ENCODE data around the gene EML5. TPM values are rescaled to one million over a fixed set of nuclear protein-coding genes. Genes with fewer than 3 reads are reported as not detected.
A peak's percentile ranks its signal among the peaks of the same experiment; 100 is the strongest.

EML5 gene
- total and polyA plus RNA-seq, 2 donors (not counting 1 experiment from before 2014, with no cell fraction given) = 0.10 to 0.66 TPM

GRCh38 chr14:88829685-88830302, 37.0 kb upstream of the EML5 start:
- DNase-seq (ENCODE audit: low read depth in 2 of 2) = no peak
- H3K27ac ChIP-seq (ENCODE audit: insufficient read depth, low read length) = peak overlapping the region; percentile 18
- no peaks in the 10 kb centered on the region for H4K20me1 ChIP-seq (ENCODE audit: control insufficient read depth, extremely low read depth, insufficient read depth, low read length)
- peaks cover 45% of the 10 kb centered on the region for H3K79me2 ChIP-seq (ENCODE audit: control insufficient read depth, insufficient read depth, low read length)
- no peaks in the 10 kb centered on the region for H3K9me3 ChIP-seq (ENCODE audit: control insufficient read depth, insufficient read depth, low read depth, low read length)
- no peaks in the 10 kb centered on the region for H3K36me3 ChIP-seq (ENCODE audit: control insufficient read depth, insufficient read depth, low read length)
- H3K27me3 ChIP-seq (ENCODE audit: control insufficient read depth, insufficient read depth, low read length) = no peaks in the 10 kb centered on the region
- peak overlapping the region; percentile 15 for H3K4me2 ChIP-seq (ENCODE audit: extremely low read depth, insufficient read depth, low read length)
- peaks cover 20% of the 10 kb centered on the region for H3K4me1 ChIP-seq (ENCODE audit: control insufficient read depth, extremely low read depth, insufficient read depth, low read length)
- H3K9ac ChIP-seq (ENCODE audit: insufficient read depth, low read length) = no peak overlapping the region
- H2AFZ ChIP-seq (ENCODE audit: low read length) = no peak overlapping the region
- no peak overlapping the region for H3K4me3 ChIP-seq (replicated peaks in 1 of 4; ENCODE audit: control extremely low read depth in 1 of 4, insufficient read depth in 1 of 4, low read depth in 3 of 4, low read length in 4 of 4)
- TF ChIP-seq CTCF (conservative IDR thresholded peaks at IDR 0.05 in 1 of 2, IDR thresholded peaks at IDR 0.05 in 1 of 2; ENCODE audit: low read depth in 1 of 2, low read length in 2 of 2) (no peak), EZH2 (IDR thresholded peaks at IDR 0.05; ENCODE audit: low read length, missing control alignments) (no peak)

GRCh38 chr14:88829188-88829587, 36.4 kb upstream of the EML5 start:
- H3K4me1 ChIP-seq (ENCODE audit: control insufficient read depth, extremely low read depth, insufficient read depth, low read length) = peaks cover 19% of the 10 kb centered on the region

GRCh38 chr14:88825503-88825902, 32.8 kb upstream of the EML5 start:
- peaks cover 6% of the 10 kb centered on the region for H3K4me1 ChIP-seq (ENCODE audit: control insufficient read depth, extremely low read depth, insufficient read depth, low read length)
- no peaks in the 10 kb centered on the region for H3K9me3 ChIP-seq (ENCODE audit: control insufficient read depth, insufficient read depth, low read depth, low read length)
- peak overlapping the region; percentile 90 for H3K4me2 ChIP-seq (ENCODE audit: extremely low read depth, insufficient read depth, low read length)
- peaks cover 25% of the 10 kb centered on the region for H3K79me2 ChIP-seq (ENCODE audit: control insufficient read depth, insufficient read depth, low read length)
- H3K4me3 ChIP-seq (replicated peaks in 1 of 4; ENCODE audit: control extremely low read depth in 1 of 4, insufficient read depth in 1 of 4, low read depth in 3 of 4, low read length in 4 of 4) = peak overlapping the region; percentile 75 to 86 (median 80)
- H4K20me1 ChIP-seq (ENCODE audit: control insufficient read depth, extremely low read depth, insufficient read depth, low read length) = no peaks in the 10 kb centered on the region
- H3K9ac ChIP-seq (ENCODE audit: insufficient read depth, low read length) = no peak overlapping the region
- H3K27ac ChIP-seq (ENCODE audit: insufficient read depth, low read length) = peak overlapping the region; percentile 94
- DNase-seq (ENCODE audit: low read depth in 2 of 2) = peak in 1 of 2 donors; percentile 22
- no peaks in the 10 kb centered on the region for H3K36me3 ChIP-seq (ENCODE audit: control insufficient read depth, insufficient read depth, low read length)
- TF ChIP-seq CTCF (conservative IDR thresholded peaks at IDR 0.05 in 1 of 2, IDR thresholded peaks at IDR 0.05 in 1 of 2; ENCODE audit: low read depth in 1 of 2, low read length in 2 of 2) (no peak), EZH2 (IDR thresholded peaks at IDR 0.05; ENCODE audit: low read length, missing control alignments) (no peak)
- no peak overlapping the region for H2AFZ ChIP-seq (ENCODE audit: low read length)
- H3K27me3 ChIP-seq (ENCODE audit: control insufficient read depth, insufficient read depth, low read length) = no peaks in the 10 kb centered on the region

More at GRCh38 chr14:88829188-88829587, 36.4 kb upstream of the EML5 start:
- H3K79me2 ChIP-seq (ENCODE audit: control insufficient read depth, insufficient read depth, low read length) = peaks cover 45% of the 10 kb centered on the region
- TF ChIP-seq EZH2 (IDR thresholded peaks at IDR 0.05; ENCODE audit: low read length, missing control alignments) (no peak), CTCF (conservative IDR thresholded peaks at IDR 0.05 in 1 of 2, IDR thresholded peaks at IDR 0.05 in 1 of 2; ENCODE audit: low read depth in 1 of 2, low read length in 2 of 2) (no peak)
- no peak overlapping the region for H2AFZ ChIP-seq (ENCODE audit: low read length)
- no peaks in the 10 kb centered on the region for H3K36me3 ChIP-seq (ENCODE audit: control insufficient read depth, insufficient read depth, low read length)
- no peak overlapping the region for H3K9ac ChIP-seq (ENCODE audit: insufficient read depth, low read length)
- no peak for DNase-seq (ENCODE audit: low read depth in 2 of 2)
- no peak overlapping the region for H3K4me2 ChIP-seq (ENCODE audit: extremely low read depth, insufficient read depth, low read length)
- no peak overlapping the region for H3K4me3 ChIP-seq (replicated peaks in 1 of 4; ENCODE audit: control extremely low read depth in 1 of 4, insufficient read depth in 1 of 4, low read depth in 3 of 4, low read length in 4 of 4)
- H4K20me1 ChIP-seq (ENCODE audit: control insufficient read depth, extremely low read depth, insufficient read depth, low read length) = no peaks in the 10 kb centered on the region
- peak overlapping the region; percentile 18 for H3K27ac ChIP-seq (ENCODE audit: insufficient read depth, low read length)
- no peaks in the 10 kb centered on the region for H3K9me3 ChIP-seq (ENCODE audit: control insufficient read depth, insufficient read depth, low read depth, low read length)
- H3K27me3 ChIP-seq (ENCODE audit: control insufficient read depth, insufficient read depth, low read length) = no peaks in the 10 kb centered on the region
